WTC11 (cell line): ENCODE measurements around the gene ARHGEF10L. TPM values are rescaled to one million over a fixed set of nuclear protein-coding genes. Genes with fewer than 3 reads are reported as not detected.
A peak's percentile ranks its signal among the peaks of the same experiment; 100 is the strongest.

Experiments
- ATAC-seq: fragments of 200-7000 bp; cut with Tn5 transposase; 2 replicates; pipeline ENCODE4 v1.10.0; 2021; ENCODE audit warnings: mild to moderate bottlenecking, moderate library complexity
- CTCF ChIA-PET: fragments of 300-600 bp; sonication (Branson Sonifier 250); formaldehyde crosslinking; loops from one replicate; lab custom pipeline; 2021; ENCODE audit warnings: antibody characterized with exemption; lab: Charles Lee
- POLR2A ChIA-PET: fragments of 350-600 bp; sonication (Branson Sonifier 250); formaldehyde crosslinking; loops from one replicate; lab custom pipeline; 2021; ENCODE audit warnings: antibody characterized with exemption; lab: Charles Lee
- DNase-seq: peaks from one replicate; pipeline ENCODE4 v3.0.0; 2021; ENCODE audit warnings: low spot score
- H3K27ac Mint-ChIP-seq: 2 replicates; pipeline ENCODE4 v1.8.0; 2021; ENCODE audit warnings: mixed read lengths
- H3K27me3 Mint-ChIP-seq: 2 replicates; pipeline ENCODE4 v1.8.0; 2021; ENCODE audit warnings: low read depth, mild to moderate bottlenecking, moderate library complexity, mixed read lengths
- H3K36me3 Mint-ChIP-seq: 2 replicates; pipeline ENCODE4 v1.8.0; 2021; ENCODE audit warnings: mixed read lengths
- H3K4me1 Mint-ChIP-seq: 2 replicates; pipeline ENCODE4 v1.8.0; 2022; ENCODE audit warnings: mixed read lengths
- H3K4me3 Mint-ChIP-seq: 2 replicates; pipeline ENCODE4 v1.8.0; 2021; ENCODE audit warnings: mild to moderate bottlenecking, moderate library complexity, mixed read lengths
- H3K9me3 Mint-ChIP-seq: 2 replicates; pipeline ENCODE4 v1.8.0; 2021; ENCODE audit warnings: mixed read lengths
- FOXJ3 ChIP-seq: sonication (generic); formaldehyde crosslinking; IDR thresholded peaks from 2 replicates; pipeline ENCODE4 v1.9.0; 2021; ENCODE audit warnings: missing genetic modification reagents, mild to moderate bottlenecking, borderline replicate concordance
- GABPB1 ChIP-seq: sonication (generic); formaldehyde crosslinking; IDR thresholded peaks from 2 replicates; pipeline ENCODE4 v1.8.1; 2023; ENCODE audit warnings: mild to moderate bottlenecking, missing genetic modification reagents
- JUN ChIP-seq: sonication (generic); formaldehyde crosslinking; IDR thresholded peaks from 2 replicates; pipeline ENCODE4 v1.8.0; 2023; ENCODE audit warnings: mild to moderate bottlenecking, missing genetic modification reagents
- NR1H2 ChIP-seq: sonication (generic); formaldehyde crosslinking; IDR thresholded peaks from 2 replicates; pipeline ENCODE4 v1.9.0; 2021; ENCODE audit warnings: mild to moderate bottlenecking, moderate library complexity, missing genetic modification reagents
- USF2 ChIP-seq: sonication (generic); formaldehyde crosslinking; IDR thresholded peaks from 2 replicates; pipeline ENCODE4 v1.8.1; 2023; ENCODE audit warnings: mild to moderate bottlenecking, missing genetic modification reagents, moderate library complexity
- ZNF138 ChIP-seq: sonication (generic); formaldehyde crosslinking; conservative IDR thresholded peaks from 2 replicates; pipeline ENCODE4 v1.8.1; 2022; ENCODE audit warnings: mild to moderate bottlenecking, moderate library complexity, missing genetic modification reagents
- total RNA-seq: library from RNA; stranded (reverse); gene quantifications from 3 replicates; pipeline ENCODE4 v1.2.3, GENCODE V29; 2021
- TF ChIP-seq, protein P1 (sequence below): fragments of 250-450 bp; sonication (Bioruptor Pico); conservative IDR thresholded peaks from 2 replicates; pipeline ENCODE4 v1.9.0; 2021; ENCODE audit warnings: mild to moderate bottlenecking
- TF ChIP-seq, protein P2 (sequence below): sonication (generic); formaldehyde crosslinking; IDR thresholded peaks from 2 replicates; pipeline ENCODE4 v1.8.1; 2023; ENCODE audit warnings: mild to moderate bottlenecking, missing genetic modification reagents, borderline replicate concordance

ARHGEF10L gene
- total RNA-seq, 1 experiment from 2014 or later = 34.4 TPM

- 0 out of 2 replicates have a peak, but pooled peaks have one; percentile 30 for TF ChIP-seq GABPB1 (CRISPR knock-in tag)
- TF ChIP-seq, protein P1, sequence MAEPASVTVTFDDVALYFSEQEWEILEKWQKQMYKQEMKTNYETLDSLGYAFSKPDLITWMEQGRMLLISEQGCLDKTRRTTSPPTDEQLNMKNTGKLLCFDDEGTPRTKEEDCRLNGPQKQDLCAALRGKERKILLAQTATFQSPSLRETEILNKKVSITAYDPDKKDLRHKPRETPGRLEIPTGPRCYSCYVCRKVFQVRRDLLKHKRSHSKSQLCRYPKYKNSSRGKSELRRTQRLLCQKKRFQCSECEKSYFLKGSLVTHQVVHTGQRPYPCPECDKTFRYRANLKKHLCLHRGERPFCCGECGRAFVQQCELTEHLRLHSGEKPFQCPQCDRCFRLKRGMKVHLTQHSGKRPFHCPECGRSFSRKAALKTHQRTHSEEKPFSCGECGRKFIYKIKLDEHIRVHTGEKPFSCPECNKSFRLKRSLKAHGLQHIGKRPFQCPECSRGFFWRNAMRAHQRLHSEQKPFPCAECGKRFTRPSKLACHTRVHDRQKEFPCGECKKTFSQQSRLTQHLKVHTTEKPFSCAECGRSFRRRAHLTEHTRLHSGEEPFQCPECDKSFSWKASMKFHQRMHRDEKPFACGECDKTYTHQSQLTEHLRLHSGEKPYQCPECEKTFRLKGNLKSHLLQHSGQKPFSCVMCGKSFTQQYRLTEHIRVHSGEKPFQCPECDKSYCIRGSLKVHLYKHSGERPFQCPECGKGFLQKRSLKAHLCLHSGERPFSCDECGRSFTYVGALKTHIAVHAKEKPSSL (CRISPR knock-in tag) = no peak
- peaks cover 38% of the 10 kb centered on the region for H3K4me1 Mint-ChIP-seq
- peak overlapping the region; percentile 89 for H3K27ac Mint-ChIP-seq
- no peak overlapping the region for H3K4me3 Mint-ChIP-seq
- no peaks in the 10 kb centered on the region for H3K27me3 Mint-ChIP-seq
- CTCF ChIA-PET = interaction anchor here (0.6 to 9.0 kb wide), 16 partner anchors 10 to 519 kb away, joined by 3 to 147 read pairs (median 5); partner anchors contain the start of gene IGSF21
- H3K36me3 Mint-ChIP-seq = peaks cover 11% of the 10 kb centered on the region
- POLR2A ChIA-PET = interaction anchor here (0.6 to 1.8 kb wide), 11 partner anchors 9 to 118 kb away, joined by 3 to 8 read pairs (median 4); no protein-coding TSS in a partner anchor
- H3K9me3 Mint-ChIP-seq = no peaks in the 10 kb centered on the region
- ATAC-seq (peak; percentile 53), DNase-seq (peak; percentile 56)
Observed at GRCh38 chr1:17588048-17588871, 48.8 kb downstream of the ARHGEF10L start.

DNA sequence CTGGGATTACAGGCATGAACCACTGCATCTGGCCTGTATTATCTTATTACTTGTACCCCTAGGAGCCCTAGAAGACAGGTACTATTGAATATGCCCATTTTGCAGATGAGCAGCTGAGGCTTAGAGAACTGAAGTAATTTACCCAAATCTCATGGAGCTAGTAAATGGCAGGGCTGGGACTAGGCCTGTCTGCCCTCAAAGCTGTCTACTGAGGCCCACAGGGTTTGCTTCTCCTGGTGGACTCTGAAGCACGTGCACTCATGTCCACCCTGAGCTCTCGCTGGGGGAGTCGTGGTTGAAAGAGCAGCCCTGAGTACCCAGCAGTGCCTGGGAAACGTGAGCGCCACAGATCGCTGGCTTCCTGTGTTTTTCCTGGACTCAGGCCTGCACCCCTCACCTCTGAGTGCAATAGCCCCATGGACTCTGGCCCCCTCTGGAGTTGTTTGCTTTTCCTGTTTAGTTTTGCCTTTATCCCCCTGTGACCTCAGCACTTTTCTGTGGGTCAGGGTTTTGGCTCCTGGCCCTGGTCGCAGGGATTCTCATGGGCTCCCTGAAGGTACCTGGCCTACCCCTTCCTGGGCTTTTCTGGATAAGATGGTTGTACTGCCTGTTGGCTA lies 52.4 kb downstream of the ARHGEF10L start:
- no peaks in the 10 kb centered on the region for H3K9me3 Mint-ChIP-seq
- POLR2A ChIA-PET = interaction anchor here (0.7 kb wide), 3 partner anchors 9 to 93 kb away, joined by 3 to 4 read pairs (median 4); no protein-coding TSS in a partner anchor
- H3K4me1 Mint-ChIP-seq = peaks cover 31% of the 10 kb centered on the region
- TF ChIP-seq NR1H2 (CRISPR knock-in tag) = no peak
- TF ChIP-seq GABPB1 (CRISPR knock-in tag) = peak; percentile 77
- TF ChIP-seq USF2 (CRISPR knock-in tag) = no peak
- no peak for TF ChIP-seq FOXJ3 (CRISPR knock-in tag)
- no peak overlapping the region for H3K4me3 Mint-ChIP-seq
- peaks cover 13% of the 10 kb centered on the region for H3K36me3 Mint-ChIP-seq
- ATAC-seq = no peak
- DNase-seq = no peak
- CTCF ChIA-PET = interaction anchor here (1.1 to 1.3 kb wide), 2 partner anchors 15 to 19 kb away, joined by 4 to 7 read pairs; no protein-coding TSS in a partner anchor
- H3K27me3 Mint-ChIP-seq = no peaks in the 10 kb centered on the region
- H3K27ac Mint-ChIP-seq = no peak overlapping the region; the same call in 1 of the 2 replicates

- H3K9me3 Mint-ChIP-seq = no peaks in the 10 kb centered on the region
- no peak overlapping the region for H3K4me3 Mint-ChIP-seq
- H3K4me1 Mint-ChIP-seq = peaks cover 16% of the 10 kb centered on the region
- peaks cover 12% of the 10 kb centered on the region for H3K36me3 Mint-ChIP-seq
- ChIA-PET POLR2A (no interaction called here), CTCF (interaction anchor here (1.9 to 18.6 kb wide), 2 partner anchors 13 to 19 kb away, joined by 8 to 253 read pairs; no protein-coding TSS in a partner anchor)
- DNase-seq = no peak
- ATAC-seq = no peak
- H3K27me3 Mint-ChIP-seq = no peaks in the 10 kb centered on the region
- peak overlapping the region; percentile 87 for H3K27ac Mint-ChIP-seq
- TF ChIP-seq JUN (CRISPR knock-in tag) (no peak), ZNF138 (CRISPR knock-in tag) (no peak), USF2 (CRISPR knock-in tag) (no peak)
- TF ChIP-seq, protein P2, sequence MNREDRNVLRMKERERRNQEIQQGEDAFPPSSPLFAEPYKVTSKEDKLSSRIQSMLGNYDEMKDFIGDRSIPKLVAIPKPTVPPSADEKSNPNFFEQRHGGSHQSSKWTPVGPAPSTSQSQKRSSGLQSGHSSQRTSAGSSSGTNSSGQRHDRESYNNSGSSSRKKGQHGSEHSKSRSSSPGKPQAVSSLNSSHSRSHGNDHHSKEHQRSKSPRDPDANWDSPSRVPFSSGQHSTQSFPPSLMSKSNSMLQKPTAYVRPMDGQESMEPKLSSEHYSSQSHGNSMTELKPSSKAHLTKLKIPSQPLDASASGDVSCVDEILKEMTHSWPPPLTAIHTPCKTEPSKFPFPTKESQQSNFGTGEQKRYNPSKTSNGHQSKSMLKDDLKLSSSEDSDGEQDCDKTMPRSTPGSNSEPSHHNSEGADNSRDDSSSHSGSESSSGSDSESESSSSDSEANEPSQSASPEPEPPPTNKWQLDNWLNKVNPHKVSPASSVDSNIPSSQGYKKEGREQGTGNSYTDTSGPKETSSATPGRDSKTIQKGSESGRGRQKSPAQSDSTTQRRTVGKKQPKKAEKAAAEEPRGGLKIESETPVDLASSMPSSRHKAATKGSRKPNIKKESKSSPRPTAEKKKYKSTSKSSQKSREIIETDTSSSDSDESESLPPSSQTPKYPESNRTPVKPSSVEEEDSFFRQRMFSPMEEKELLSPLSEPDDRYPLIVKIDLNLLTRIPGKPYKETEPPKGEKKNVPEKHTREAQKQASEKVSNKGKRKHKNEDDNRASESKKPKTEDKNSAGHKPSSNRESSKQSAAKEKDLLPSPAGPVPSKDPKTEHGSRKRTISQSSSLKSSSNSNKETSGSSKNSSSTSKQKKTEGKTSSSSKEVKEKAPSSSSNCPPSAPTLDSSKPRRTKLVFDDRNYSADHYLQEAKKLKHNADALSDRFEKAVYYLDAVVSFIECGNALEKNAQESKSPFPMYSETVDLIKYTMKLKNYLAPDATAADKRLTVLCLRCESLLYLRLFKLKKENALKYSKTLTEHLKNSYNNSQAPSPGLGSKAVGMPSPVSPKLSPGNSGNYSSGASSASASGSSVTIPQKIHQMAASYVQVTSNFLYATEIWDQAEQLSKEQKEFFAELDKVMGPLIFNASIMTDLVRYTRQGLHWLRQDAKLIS (CRISPR knock-in tag) = no peak
Observed at GRCh38 chr1:17594026-17594425, 54.5 kb downstream of the ARHGEF10L start.
